HG03045 (cell line): Measurements from ENCODE around the gene HOXC12.

Source experiments
- ATAC-seq: cut with Tn5 transposase; IDR thresholded peaks from one replicate; pipeline ENCODE4 v1.9.1; 2021; ENCODE audit warnings: mild to moderate bottlenecking, moderate library complexity; ENCODE audit not compliant: unreplicated experiment

Gene HOXC12

DNA sequence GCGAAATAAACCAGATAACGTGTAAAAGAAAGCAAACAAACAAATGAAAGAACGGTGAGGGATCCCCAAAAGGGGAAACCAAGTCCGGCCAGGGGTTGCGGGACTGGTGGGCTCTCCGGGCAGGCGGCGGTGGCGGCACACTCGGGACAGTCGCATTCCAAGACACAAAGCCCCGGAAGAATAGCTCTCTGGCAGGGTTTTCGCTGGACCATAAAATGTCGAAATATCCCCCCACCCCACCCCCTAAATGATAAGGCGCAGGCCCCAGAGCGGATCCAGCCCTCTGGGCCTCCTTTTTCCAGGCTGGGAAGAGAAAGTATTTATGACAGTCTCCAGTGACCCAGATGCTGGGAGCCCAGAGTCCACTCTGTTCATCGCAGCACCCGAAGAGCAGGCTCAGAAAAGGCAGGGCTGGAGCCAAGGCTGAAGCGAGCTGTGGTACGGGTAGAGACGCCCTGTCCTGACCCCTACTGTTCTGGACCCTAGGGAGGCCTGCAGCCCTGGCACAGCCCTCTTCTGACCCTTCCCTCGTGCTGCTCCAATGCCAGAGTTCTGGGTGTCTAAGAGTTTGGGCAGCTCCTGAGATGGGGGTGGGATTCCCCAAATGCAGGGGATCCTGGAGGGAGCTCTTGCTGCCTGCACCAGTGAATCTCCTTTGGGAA, 52.0 kb downstream of the HOXC12 start:
- no peak for ATAC-seq

DNA sequence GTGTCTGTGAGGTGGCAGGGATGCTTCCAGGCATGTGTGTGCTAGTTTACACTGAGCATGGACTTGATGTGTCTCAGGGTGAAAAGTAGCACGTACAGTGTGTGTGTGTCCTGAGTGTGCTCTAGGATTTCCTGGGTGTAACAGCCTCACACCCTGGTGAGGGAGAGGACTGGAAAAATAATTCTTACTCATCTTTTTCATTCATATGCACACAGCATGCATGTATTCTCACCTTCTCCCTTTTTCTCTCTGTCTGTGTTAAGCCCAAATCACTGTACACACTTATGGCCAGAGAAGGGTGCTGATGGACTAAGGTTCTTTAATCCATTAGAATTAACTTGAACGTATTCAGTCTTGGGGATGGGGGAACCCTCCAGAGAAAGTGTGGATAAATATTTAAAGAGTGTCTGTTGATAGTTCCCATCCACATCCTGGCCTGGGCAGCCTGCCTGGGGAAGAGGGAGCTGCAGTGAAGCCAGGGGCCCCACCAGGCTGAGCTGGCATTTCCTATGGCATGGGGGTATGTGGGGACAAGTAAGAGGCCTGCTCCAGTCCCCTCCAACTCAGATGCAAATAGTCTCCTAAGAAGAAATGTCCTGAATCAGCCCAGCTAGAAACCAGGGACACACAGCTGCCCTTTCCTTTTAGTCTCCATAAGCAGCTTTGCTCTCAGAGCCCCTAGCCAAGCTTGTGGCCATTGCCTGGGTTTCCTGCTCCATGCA, 53.0 kb downstream of the HOXC12 start:
- ATAC-seq: no peak

- no peak for ATAC-seq
Observed at GRCh38 chr12:54008260-54008552, 53.5 kb downstream of the HOXC12 start.
